GM23338 (cell line): ENCODE measurements around the gene CEP85. TPM values are rescaled to one million over a fixed set of nuclear protein-coding genes. Genes with fewer than 3 reads are reported as not detected.

Source experiments
- ATAC-seq: fragments of 200-7000 bp; cut with Tn5 transposase; 3 replicates; pipeline ENCODE4 v1.9.1; 2020
- DNase-seq: peaks from one replicate; pipeline ENCODE4 v3.0.0-alpha.2; 2015; ENCODE audit warnings: low spot score
- H2AFZ ChIP-seq: fragments of 200-600 bp; sonication (generic); 2 replicates; pipeline ENCODE4 v1.8.0; 2016; ENCODE audit warnings: antibody characterized with exemption, mild to moderate bottlenecking, moderate library complexity
- H3F3A ChIP-seq: fragments of 200-600 bp; sonication (generic); replicated peaks from 2 replicates; pipeline ENCODE4 v1.8.0; 2017; ENCODE audit warnings: antibody characterized with exemption, mixed run types, low read depth
- H3K27ac ChIP-seq: fragments of 200-600 bp; sonication (generic); 2 replicates; pipeline ENCODE4 v1.6.1; 2016; ENCODE audit warnings: low read depth
- H3K27me3 ChIP-seq: fragments of 200-600 bp; sonication (generic); 2 replicates; pipeline ENCODE4 v1.8.0; 2016; ENCODE audit warnings: mild to moderate bottlenecking, mixed run types, moderate library complexity; ENCODE audit not compliant: insufficient read depth
- H3K36me3 ChIP-seq: fragments of 200-600 bp; sonication (generic); 2 replicates; pipeline ENCODE4 v1.8.0; 2016; ENCODE audit warnings: mild to moderate bottlenecking; ENCODE audit not compliant: insufficient read depth
- H3K4me1 ChIP-seq: fragments of 200-600 bp; sonication (generic); 2 replicates; pipeline ENCODE4 v1.8.0; 2016; ENCODE audit warnings: mild to moderate bottlenecking, moderate library complexity; ENCODE audit not compliant: insufficient read depth
- H3K4me2 ChIP-seq: fragments of 200-600 bp; sonication (generic); 2 replicates; pipeline ENCODE4 v1.7.1; 2017; ENCODE audit warnings: mixed run types
- H3K4me3 ChIP-seq: fragments of 200-600 bp; sonication (generic); 2 replicates; pipeline ENCODE4 v1.6.1; 2016; ENCODE audit warnings: mixed run types
- H3K79me2 ChIP-seq: fragments of 200-600 bp; sonication (generic); replicated peaks from 2 replicates; pipeline ENCODE4 v1.8.0; 2017; ENCODE audit warnings: mild to moderate bottlenecking; ENCODE audit not compliant: insufficient read depth
- H3K9me2 ChIP-seq: fragments of 200-600 bp; sonication (generic); 2 replicates; pipeline ENCODE4 v1.8.0; 2017; ENCODE audit not compliant: insufficient read depth
- H4K20me1 ChIP-seq: fragments of 200-600 bp; sonication (generic); replicated peaks from 2 replicates; pipeline ENCODE4 v1.8.0; 2017; ENCODE audit warnings: mild to moderate bottlenecking; ENCODE audit not compliant: insufficient read depth
- H3K27ac Mint-ChIP-seq: 2 replicates; pipeline ENCODE4 v1.8.0; 2020; ENCODE audit warnings: inconsistent platforms, mild to moderate bottlenecking, moderate library complexity, mixed read lengths
- H3K27me3 Mint-ChIP-seq: 3 replicates; pipeline ENCODE4 v1.8.0; 2022; ENCODE audit warnings: low read depth, mild to moderate bottlenecking, moderate library complexity, mixed read lengths, inconsistent platforms; ENCODE audit not compliant: insufficient read depth, poor library complexity
- H3K36me3 Mint-ChIP-seq: 3 replicates; pipeline ENCODE4 v1.8.0; 2021; ENCODE audit warnings: low read depth, mild to moderate bottlenecking, inconsistent platforms, moderate library complexity, mixed read lengths
- H3K4me1 Mint-ChIP-seq: 3 replicates; pipeline ENCODE4 v1.8.0; 2020; ENCODE audit warnings: mild to moderate bottlenecking, inconsistent platforms, mixed read lengths
- H3K4me3 Mint-ChIP-seq: 3 replicates; pipeline ENCODE4 v1.8.0; 2021; ENCODE audit warnings: moderate library complexity, mild to moderate bottlenecking, inconsistent platforms, mixed read lengths
- H3K9me3 Mint-ChIP-seq: 3 replicates; pipeline ENCODE4 v1.8.0; 2020; ENCODE audit warnings: moderate library complexity, mild to moderate bottlenecking, inconsistent platforms, mixed read lengths
- CREB1 ChIP-seq: fragments of 250-450 bp; sonication (Bioruptor Pico); IDR thresholded peaks from 2 replicates; pipeline ENCODE4 v1.5.0; 2020; ENCODE audit warnings: low read depth, mild to moderate bottlenecking, moderate library complexity
- CTCF ChIP-seq, 2 experiments: fragments of 200-600 bp in 1 of 2; sonication (generic) in 1 of 2; conservative IDR thresholded peaks; 2 replicates each; pipeline versions ENCODE4 v1.5.1 to v1.6.1; 2016 to 2017; ENCODE audit warnings: antibody characterized with exemption in 2 of 2, low read depth in 2 of 2, mild to moderate bottlenecking in 2 of 2, moderate library complexity in 1 of 2
- EZH2 ChIP-seq: fragments of 200-600 bp; sonication (generic); IDR thresholded peaks from one replicate; pipeline ENCODE4 v1.8.0; 2017; ENCODE audit warnings: antibody characterized with exemption, mild to moderate bottlenecking, low read depth; ENCODE audit not compliant: unreplicated experiment
- EZH2phosphoT487 ChIP-seq: fragments of 200-600 bp; sonication (generic); IDR thresholded peaks from one replicate; pipeline ENCODE4 v1.8.1; 2018; ENCODE audit warnings: antibody characterized with exemption; ENCODE audit not compliant: unreplicated experiment
- JUNB ChIP-seq: IDR thresholded peaks from one replicate; pipeline ENCODE4 v1.6.1; 2016; ENCODE audit warnings: antibody characterized with exemption; ENCODE audit not compliant: unreplicated experiment
- NANOG ChIP-seq: IDR thresholded peaks from 2 replicates; pipeline ENCODE4 v1.6.1; 2016; ENCODE audit warnings: antibody characterized with exemption, borderline replicate concordance
- REST ChIP-seq: IDR thresholded peaks from one replicate; pipeline ENCODE4 v1.6.1; 2018; ENCODE audit warnings: antibody characterized with exemption; ENCODE audit not compliant: unreplicated experiment
- STAT1 ChIP-seq: IDR thresholded peaks from one replicate; pipeline ENCODE4 v1.6.1; 2016; ENCODE audit warnings: antibody characterized with exemption; ENCODE audit not compliant: unreplicated experiment
- ZNF114 ChIP-seq: fragments of 250-450 bp; sonication (Bioruptor Pico); IDR thresholded peaks from 2 replicates; pipeline ENCODE4 v1.5.0; 2020; ENCODE audit warnings: mild to moderate bottlenecking, moderate library complexity
- ZNF331 ChIP-seq: fragments of 250-450 bp; sonication (Bioruptor Pico); IDR thresholded peaks from 2 replicates; pipeline ENCODE4 v1.5.0; 2020; ENCODE audit warnings: low read depth, mild to moderate bottlenecking, moderate library complexity
- ZNF462 ChIP-seq: fragments of 250-450 bp; sonication (Bioruptor Pico); IDR thresholded peaks from 2 replicates; pipeline ENCODE4 v1.5.0; 2020; ENCODE audit warnings: mild to moderate bottlenecking, moderate library complexity
- polyA plus RNA-seq: library from polyadenylated mRNA; unstranded; fragments of >200 nt; fragmentation: Nextera tagmentation; extraction: Ambion mirVana; gene quantifications from 2 replicates; pipeline ENCODE4 v1.2.1, GENCODE V29; 2016
- total RNA-seq: library from RNA; depleted of rRNA; stranded (reverse); fragments of >200 nt; shearing (Covaris generic); gene quantifications from 2 replicates; pipeline ENCODE4 v1.2.3, GENCODE V29; 2014

Gene CEP85
- total and polyA plus RNA-seq, 2 experiments from 2014 or later: 12.8 to 36.8 TPM

- TF ChIP-seq EZH2 (no peak), CTCF (conservative IDR thresholded peaks at IDR 0.05; ENCODE audit: low read depth in 2 of 2) (no peak), ZNF331 (CRISPR knock-in tag) (no peak), STAT1 (no peak), NANOG (no peak), JUNB (no peak), REST (no peak)
Observed at GRCh38 chr1:26197813-26198212, 36.2 kb upstream of the CEP85 start (continued).

GRCh38 chr1:26200413-26200812 is 33.6 kb upstream of the CEP85 start:
- Histone ChIP-seq H3K4me1 (no peaks in the 10 kb centered on the region), H3K27me3 (no peaks in the 10 kb centered on the region), H2AFZ (peak overlapping the region; percentile 98), H3K27ac (no peak overlapping the region), H3K9me2 (no peaks in the 10 kb centered on the region), H4K20me1 (no peaks in the 10 kb centered on the region), H3K79me2 (no peaks in the 10 kb centered on the region), H3K4me2 (peak overlapping the region; percentile 79), H3F3A (no peaks in the 10 kb centered on the region), H3K36me3 (no peaks in the 10 kb centered on the region), H3K4me3 (peak overlapping the region; percentile 57)
- ATAC-seq (no peak), DNase-seq (no peak)
- Mint-ChIP-seq H3K4me1 (peaks cover 27% of the 10 kb centered on the region), H3K36me3 (no peaks in the 10 kb centered on the region), H3K4me3 (peak overlapping the region; percentile 75), H3K27me3 (peaks cover 28% of the 10 kb centered on the region), H3K9me3 (no peaks in the 10 kb centered on the region), H3K27ac (no peak overlapping the region)
- TF ChIP-seq CTCF (conservative IDR thresholded peaks at IDR 0.05; ENCODE audit: low read depth in 2 of 2): no peak
- TF ChIP-seq ZNF462 (CRISPR knock-in tag): no peak
- no peak for TF ChIP-seq STAT1
- TF ChIP-seq EZH2phosphoT487: no peak
- no peak for TF ChIP-seq ZNF331 (CRISPR knock-in tag)
- TF ChIP-seq CREB1 (CRISPR knock-in tag): no peak
- TF ChIP-seq NANOG: no peak
- TF ChIP-seq JUNB: no peak
- TF ChIP-seq ZNF114 (CRISPR knock-in tag): no peak
